Nephron progenitor cell (in vitro differentiated cells): ENCODE data around the gene VPS35.

ENCODE experiments used
- DNase-seq: peaks from one replicate; pipeline ENCODE4 v3.0.0; 2021
- H3K27ac Mint-ChIP-seq: 2 replicates; pipeline ENCODE4 v1.8.0; 2021; ENCODE audit warnings: mild to moderate bottlenecking, moderate library complexity, mixed read lengths
- H3K27me3 Mint-ChIP-seq: 2 replicates; pipeline ENCODE4 v1.8.0; 2021; ENCODE audit warnings: mild to moderate bottlenecking, low read depth, mixed read lengths; ENCODE audit not compliant: poor library complexity
- H3K36me3 Mint-ChIP-seq: 2 replicates; pipeline ENCODE4 v1.8.0; 2021; ENCODE audit warnings: low read depth, mixed read lengths
- H3K4me1 Mint-ChIP-seq: 2 replicates; pipeline ENCODE4 v1.8.0; 2021; ENCODE audit warnings: mixed read lengths
- H3K4me3 Mint-ChIP-seq: 2 replicates; pipeline ENCODE4 v1.8.0; 2021; ENCODE audit warnings: mild to moderate bottlenecking, moderate library complexity, mixed read lengths
- H3K9me3 Mint-ChIP-seq: 2 replicates; pipeline ENCODE4 v1.8.0; 2021; ENCODE audit warnings: mild to moderate bottlenecking, moderate library complexity, mixed read lengths
- TF ChIP-seq, protein P1 (sequence below): fragments of 200-600 bp; sonication (generic); IDR thresholded peaks from 2 replicates; pipeline ENCODE4 v1.5.0; 2021; ENCODE audit warnings: antibody characterized with exemption

Gene VPS35

GRCh38 chr16:46727630-46728029, 38.7 kb upstream of the VPS35 start:
- DNase-seq = no peak
- peaks cover 57% of the 10 kb centered on the region for H3K27me3 Mint-ChIP-seq
- peaks cover 22% of the 10 kb centered on the region for H3K9me3 Mint-ChIP-seq
- H3K27ac Mint-ChIP-seq = no peak overlapping the region
- H3K4me1 Mint-ChIP-seq = no peaks in the 10 kb centered on the region
- H3K36me3 Mint-ChIP-seq = no peaks in the 10 kb centered on the region
- TF ChIP-seq, protein P1, sequence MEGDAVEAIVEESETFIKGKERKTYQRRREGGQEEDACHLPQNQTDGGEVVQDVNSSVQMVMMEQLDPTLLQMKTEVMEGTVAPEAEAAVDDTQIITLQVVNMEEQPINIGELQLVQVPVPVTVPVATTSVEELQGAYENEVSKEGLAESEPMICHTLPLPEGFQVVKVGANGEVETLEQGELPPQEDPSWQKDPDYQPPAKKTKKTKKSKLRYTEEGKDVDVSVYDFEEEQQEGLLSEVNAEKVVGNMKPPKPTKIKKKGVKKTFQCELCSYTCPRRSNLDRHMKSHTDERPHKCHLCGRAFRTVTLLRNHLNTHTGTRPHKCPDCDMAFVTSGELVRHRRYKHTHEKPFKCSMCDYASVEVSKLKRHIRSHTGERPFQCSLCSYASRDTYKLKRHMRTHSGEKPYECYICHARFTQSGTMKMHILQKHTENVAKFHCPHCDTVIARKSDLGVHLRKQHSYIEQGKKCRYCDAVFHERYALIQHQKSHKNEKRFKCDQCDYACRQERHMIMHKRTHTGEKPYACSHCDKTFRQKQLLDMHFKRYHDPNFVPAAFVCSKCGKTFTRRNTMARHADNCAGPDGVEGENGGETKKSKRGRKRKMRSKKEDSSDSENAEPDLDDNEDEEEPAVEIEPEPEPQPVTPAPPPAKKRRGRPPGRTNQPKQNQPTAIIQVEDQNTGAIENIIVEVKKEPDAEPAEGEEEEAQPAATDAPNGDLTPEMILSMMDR = no peak
- H3K4me3 Mint-ChIP-seq = no peak overlapping the region

- DNase-seq = no peak
- H3K36me3 Mint-ChIP-seq = no peaks in the 10 kb centered on the region
- H3K4me1 Mint-ChIP-seq = no peaks in the 10 kb centered on the region
- H3K27me3 Mint-ChIP-seq = peaks cover 52% of the 10 kb centered on the region
- peaks cover 22% of the 10 kb centered on the region for H3K9me3 Mint-ChIP-seq
- no peak overlapping the region for H3K27ac Mint-ChIP-seq
- TF ChIP-seq, protein P1 = no peak
- no peak overlapping the region for H3K4me3 Mint-ChIP-seq
These were observed 38.2 kb upstream of the VPS35 start for GRCh38 chr16:46727184-46727583.

DNA sequence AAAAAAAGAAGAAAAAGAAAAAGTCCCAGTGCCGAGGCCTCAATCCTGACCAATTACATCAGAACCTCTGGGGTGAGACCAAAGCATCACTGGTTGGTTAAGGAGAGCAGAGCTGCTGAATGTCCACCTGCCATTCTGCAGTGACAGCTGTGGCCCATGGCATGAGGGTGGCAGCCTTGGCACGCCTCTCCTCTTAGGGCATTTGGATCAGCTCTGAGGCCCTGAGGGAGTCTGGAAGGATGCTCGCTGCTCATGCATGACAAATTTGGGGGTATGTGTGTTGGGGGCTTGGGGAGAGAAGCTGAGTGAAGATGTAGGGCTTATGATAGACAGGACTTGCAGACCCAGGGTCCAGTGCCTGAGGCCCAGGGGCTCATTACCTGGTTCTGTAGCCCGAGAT, 32.9 kb upstream of the VPS35 start:
- no peaks in the 10 kb centered on the region for H3K36me3 Mint-ChIP-seq

GRCh38 chr16:46720619-46721018, 31.6 kb upstream of the VPS35 start:
- H3K4me1 Mint-ChIP-seq = no peaks in the 10 kb centered on the region
- no peaks in the 10 kb centered on the region for H3K36me3 Mint-ChIP-seq
- peaks cover 14% of the 10 kb centered on the region for H3K9me3 Mint-ChIP-seq
- H3K4me3 Mint-ChIP-seq = no peak overlapping the region
- no peak overlapping the region for H3K27ac Mint-ChIP-seq
- DNase-seq = no peak
- H3K27me3 Mint-ChIP-seq = peaks cover 25% of the 10 kb centered on the region
- TF ChIP-seq, protein P1 = no peak

More for the DNA sequence above, 32.9 kb upstream of the VPS35 start:
- peaks cover 22% of the 10 kb centered on the region for H3K9me3 Mint-ChIP-seq
- no peak overlapping the region for H3K27ac Mint-ChIP-seq
- no peak for DNase-seq
- H3K4me3 Mint-ChIP-seq = no peak overlapping the region
- H3K27me3 Mint-ChIP-seq = peaks cover 22% of the 10 kb centered on the region
- no peaks in the 10 kb centered on the region for H3K4me1 Mint-ChIP-seq
- TF ChIP-seq, protein P1 = no peak

- Mint-ChIP-seq H3K27me3 (peaks cover 28% of the 10 kb centered on the region), H3K9me3 (peaks cover 7% of the 10 kb centered on the region), H3K4me1 (no peaks in the 10 kb centered on the region), H3K27ac (no peak overlapping the region), H3K36me3 (no peaks in the 10 kb centered on the region), H3K4me3 (no peak overlapping the region)
- DNase-seq = no peak
- TF ChIP-seq, protein P1 = no peak
These were observed 30.6 kb upstream of the VPS35 start for GRCh38 chr16:46719528-46719927.

DNA sequence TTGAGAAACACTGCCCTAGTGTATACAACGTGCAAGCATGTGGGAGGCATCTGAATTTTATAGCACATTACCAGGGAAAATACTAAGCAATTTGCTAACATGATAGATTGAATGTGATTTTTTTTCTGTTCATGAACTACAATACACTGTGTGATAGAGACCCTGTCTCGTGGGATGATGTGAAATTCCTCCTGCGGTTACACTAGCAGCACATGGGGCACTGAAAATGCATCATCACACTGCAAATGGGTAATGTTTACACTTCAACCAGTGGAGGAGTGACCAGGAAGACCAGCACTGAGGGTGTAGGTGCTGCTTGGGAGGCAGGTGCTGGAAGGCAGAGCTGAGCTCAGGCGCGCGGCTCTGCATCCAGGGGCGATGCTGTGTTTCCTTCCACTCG, 29.2 kb upstream of the VPS35 start:
- H3K36me3 Mint-ChIP-seq = no peaks in the 10 kb centered on the region
- H3K9me3 Mint-ChIP-seq = no peaks in the 10 kb centered on the region
- H3K27me3 Mint-ChIP-seq = peaks cover 30% of the 10 kb centered on the region
- TF ChIP-seq, protein P1 = no peak
- H3K4me3 Mint-ChIP-seq = no peak overlapping the region
- no peaks in the 10 kb centered on the region for H3K4me1 Mint-ChIP-seq
- DNase-seq = no peak
- no peak overlapping the region for H3K27ac Mint-ChIP-seq
